DOHH2 (cell line): ENCODE results near the gene LRRC2.

Experiments used
- EZH2phosphoT487 ChIP-seq: fragments of 200-600 bp; sonication (generic); IDR thresholded peaks from 2 replicates; pipeline ENCODE4 v1.6.1; 2017; ENCODE audit warnings: borderline replicate concordance, mild to moderate bottlenecking, antibody characterized with exemption, low read length, moderate library complexity, mixed read lengths
- TF ChIP-seq, protein P1 (sequence below): fragments of 200-600 bp; sonication (generic); IDR thresholded peaks from one replicate; pipeline ENCODE4 v1.5.1; 2014; ENCODE audit warnings: antibody characterized with exemption, mild to moderate bottlenecking, low read depth, low read length; ENCODE audit not compliant: poor library complexity, severe bottlenecking

DNA sequence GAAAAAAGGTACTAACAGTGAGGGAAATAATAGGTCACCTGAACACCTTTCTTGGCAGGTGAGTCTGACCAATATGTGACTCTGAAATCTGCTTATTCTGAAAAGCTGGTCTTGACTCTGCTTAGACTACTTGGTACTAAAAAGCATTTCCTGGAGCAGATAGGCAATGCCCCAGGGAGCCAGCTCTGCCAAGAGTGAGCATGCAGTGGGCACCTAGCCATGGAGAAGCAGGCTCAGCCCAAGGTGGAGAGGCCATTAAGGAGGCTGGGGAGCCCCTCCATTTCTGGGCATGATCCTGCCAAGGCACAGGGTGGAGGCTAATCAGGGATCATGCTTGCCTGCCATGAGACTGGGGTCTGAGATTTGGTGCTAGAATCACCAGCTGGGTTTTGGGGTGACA, 99.8 kb downstream of the LRRC2 start:
- TF ChIP-seq, protein P1, sequence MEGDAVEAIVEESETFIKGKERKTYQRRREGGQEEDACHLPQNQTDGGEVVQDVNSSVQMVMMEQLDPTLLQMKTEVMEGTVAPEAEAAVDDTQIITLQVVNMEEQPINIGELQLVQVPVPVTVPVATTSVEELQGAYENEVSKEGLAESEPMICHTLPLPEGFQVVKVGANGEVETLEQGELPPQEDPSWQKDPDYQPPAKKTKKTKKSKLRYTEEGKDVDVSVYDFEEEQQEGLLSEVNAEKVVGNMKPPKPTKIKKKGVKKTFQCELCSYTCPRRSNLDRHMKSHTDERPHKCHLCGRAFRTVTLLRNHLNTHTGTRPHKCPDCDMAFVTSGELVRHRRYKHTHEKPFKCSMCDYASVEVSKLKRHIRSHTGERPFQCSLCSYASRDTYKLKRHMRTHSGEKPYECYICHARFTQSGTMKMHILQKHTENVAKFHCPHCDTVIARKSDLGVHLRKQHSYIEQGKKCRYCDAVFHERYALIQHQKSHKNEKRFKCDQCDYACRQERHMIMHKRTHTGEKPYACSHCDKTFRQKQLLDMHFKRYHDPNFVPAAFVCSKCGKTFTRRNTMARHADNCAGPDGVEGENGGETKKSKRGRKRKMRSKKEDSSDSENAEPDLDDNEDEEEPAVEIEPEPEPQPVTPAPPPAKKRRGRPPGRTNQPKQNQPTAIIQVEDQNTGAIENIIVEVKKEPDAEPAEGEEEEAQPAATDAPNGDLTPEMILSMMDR, result no peak
- no peak for TF ChIP-seq EZH2phosphoT487
